Effector CD8-positive, alpha-beta T cell (primary cell): ENCODE results near the gene SESN3.
"Not testable (repeated sequence)": the region's sequence is repeated elsewhere in the genome, so short reads cannot be mapped to it uniquely, and the experiment has no call there.

Experiments used
- DNase-seq: peaks from one replicate; lab custom pipeline; 2025; lab: John Stamatoyannopoulos, UW

The SESN3 gene

DNA sequence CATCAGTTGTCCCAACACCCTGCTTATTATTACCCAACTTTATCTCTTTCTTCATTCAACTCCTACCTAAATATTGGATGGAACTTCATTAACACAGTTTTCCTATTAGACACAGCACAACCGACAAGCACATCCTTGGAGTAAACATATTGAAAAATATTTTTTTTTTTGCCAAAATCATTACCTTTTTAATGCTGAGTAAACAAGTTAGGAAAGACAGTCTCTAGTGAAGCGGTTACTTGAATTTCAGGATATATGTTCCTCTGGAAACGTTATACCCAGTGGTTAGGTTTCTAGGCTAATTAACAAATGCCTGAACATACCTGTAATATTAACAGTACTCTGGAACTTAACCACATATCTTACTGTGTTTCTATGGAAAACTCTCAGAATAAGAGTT lies 11.4 kb downstream of the SESN3 start:
- no peak for DNase-seq

DNA sequence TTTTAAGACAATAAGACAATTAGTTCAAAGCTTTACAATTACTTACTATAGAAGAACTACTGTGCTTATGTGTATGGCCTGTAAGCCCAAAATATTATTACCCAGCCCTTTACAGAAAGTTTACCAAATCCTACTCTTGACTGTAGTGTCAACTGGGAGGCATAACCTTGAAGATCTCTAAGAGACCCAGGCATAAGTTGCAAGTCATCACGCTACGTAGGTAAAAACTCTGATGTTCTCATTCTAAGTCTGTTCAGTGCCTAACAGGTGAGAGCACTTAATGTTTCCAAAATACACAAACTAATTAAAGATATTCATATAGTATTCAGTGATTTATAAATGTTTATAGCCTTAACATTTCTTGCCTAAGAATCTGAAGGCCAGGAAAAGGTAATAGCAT lies 12.9 kb downstream of the SESN3 start:
- no peak for DNase-seq

DNA sequence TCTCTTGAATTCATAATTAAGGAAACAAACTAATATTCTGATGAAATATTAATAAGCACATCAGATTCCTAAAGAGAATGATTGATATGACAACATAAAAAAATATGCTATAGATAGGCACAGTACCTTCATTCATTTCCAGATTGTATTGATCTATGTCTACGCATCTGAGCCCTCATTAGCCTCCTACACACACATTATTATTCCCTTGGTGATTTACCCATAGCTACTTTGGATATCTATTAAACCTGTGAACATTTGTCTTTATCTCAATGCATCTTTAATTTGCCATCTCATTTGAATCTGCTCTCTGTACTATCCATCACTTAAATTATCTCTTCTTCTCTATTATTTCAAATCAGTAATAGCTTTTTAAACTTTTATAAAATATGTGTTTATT lies 18.4 kb downstream of the SESN3 start:
- DNase-seq = no peak

DNA sequence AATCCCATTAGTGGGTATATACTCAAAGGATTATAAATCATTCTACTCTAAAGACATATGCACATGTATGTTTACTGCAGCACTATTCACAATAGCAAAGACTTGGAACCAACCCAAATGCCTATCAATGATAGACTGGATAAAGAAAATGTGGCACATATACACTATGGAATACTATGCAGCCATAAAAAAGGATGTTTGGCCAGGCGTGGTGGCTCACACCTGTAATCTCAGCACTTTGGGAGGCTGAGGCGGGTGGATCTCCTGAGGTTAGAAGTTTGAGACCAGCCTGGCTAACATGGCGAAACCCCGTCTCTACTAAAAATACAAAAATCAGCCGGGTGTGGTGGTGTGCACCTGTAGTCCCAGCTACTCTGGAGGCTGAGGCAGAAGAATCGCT lies 21.5 kb downstream of the SESN3 start:
- DNase-seq = not testable (repeated sequence)

DNA sequence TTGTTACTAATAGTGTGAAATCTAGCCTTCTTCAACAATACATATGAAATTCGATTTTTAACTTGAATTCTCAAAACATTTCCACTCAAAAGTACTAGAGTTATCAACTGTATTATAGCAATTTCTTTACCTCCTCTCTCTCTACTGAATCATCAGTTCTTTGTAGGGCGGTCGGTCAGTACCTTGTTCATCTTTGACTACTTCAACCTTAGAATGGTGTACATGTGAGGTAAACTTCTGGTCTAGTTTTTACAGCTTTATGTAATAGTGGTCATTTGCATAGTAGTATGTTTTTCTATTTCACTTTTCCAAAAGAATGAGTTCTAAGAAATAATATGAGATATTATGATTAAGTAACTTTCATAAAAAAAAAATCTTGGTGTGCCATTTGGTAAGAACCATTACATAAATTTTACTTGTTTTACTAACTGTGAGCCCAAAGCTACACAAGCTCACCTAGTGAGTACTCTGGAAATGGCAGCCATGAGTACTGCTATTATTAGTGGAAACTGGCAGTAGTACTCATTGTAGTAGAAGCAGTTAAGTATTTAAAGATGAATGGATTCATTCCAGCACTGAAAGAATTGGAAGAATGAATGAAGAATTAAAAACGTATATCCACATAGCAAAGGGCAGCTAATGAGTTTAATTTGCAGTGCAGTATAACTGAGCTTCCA lies 30.1 kb downstream of the SESN3 start:
- no peak for DNase-seq

DNA sequence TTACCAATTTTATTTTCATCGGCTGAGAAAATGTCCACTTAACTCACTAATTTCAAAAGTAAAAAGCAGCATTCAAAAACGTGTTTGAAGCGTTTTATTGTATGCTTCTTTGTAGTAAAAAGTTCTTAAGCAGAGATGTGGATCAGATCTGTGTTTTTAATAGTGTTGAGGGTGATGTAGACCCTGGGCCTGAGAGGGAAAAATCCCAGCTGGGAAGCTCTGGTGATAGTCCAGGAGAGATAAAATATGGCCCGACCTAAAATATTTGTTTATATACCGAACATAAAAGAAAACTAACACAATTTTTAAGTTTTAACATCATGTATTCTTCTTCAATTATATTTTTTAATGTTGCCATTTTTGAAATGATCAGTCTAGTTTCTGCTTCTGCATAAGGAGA lies 35.2 kb downstream of the SESN3 start:
- DNase-seq = no peak

DNA sequence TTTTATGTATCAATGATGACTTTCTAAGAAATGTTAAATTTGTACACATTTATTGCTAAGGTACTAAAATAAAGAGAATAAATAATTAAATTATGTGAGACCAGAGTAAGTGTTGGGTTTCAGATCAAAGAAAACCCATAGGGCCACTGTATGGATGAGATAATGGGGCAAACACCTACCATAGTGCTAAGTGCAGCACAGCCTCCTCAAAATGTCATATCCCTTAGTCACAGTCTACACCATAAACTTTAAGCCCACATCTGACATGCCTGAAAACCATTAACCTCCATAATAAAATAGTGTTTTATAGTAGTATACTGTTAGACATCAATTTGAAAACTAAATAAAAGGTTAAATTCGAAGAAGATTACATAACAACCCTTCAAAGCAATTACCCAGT lies 37.5 kb downstream of the SESN3 start:
- DNase-seq = no peak

DNA sequence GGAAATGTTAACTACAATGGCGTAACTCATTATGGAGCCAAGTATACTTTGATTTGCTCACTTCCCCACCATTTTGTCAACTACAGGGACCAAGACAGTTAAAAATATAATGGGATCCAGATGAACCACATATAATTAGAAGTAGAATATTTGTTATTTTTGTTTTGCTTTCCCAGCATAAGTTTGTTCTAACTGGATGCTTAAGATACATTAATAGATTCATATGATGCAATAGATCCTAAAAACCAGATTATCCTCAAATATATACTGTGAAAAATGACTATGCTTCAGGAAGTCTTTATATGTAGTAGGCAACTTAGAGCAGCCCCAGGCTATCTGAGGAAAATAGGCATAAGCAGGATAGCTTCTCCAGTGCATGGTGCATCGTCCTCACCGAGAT lies 38.3 kb downstream of the SESN3 start:
- no peak for DNase-seq

DNA sequence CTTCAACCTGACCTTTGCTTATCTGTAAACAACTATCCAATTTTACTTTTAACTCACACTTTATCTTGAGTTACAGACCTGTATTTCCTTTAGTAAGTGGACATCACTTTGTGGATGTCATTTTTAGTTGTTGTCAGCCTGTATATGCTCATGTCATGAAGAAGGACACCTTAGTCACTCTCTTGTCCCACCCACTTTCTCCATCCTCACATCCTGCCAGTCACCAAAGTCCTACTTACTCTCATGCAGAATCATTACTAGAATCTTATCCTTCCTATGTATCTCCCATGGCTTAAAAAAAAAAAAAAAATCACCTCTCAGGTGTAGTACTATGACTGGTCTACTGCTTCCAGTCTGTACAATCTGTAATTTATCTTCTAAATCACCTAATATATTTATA lies 43.3 kb downstream of the SESN3 start:
- DNase-seq = no peak

DNA sequence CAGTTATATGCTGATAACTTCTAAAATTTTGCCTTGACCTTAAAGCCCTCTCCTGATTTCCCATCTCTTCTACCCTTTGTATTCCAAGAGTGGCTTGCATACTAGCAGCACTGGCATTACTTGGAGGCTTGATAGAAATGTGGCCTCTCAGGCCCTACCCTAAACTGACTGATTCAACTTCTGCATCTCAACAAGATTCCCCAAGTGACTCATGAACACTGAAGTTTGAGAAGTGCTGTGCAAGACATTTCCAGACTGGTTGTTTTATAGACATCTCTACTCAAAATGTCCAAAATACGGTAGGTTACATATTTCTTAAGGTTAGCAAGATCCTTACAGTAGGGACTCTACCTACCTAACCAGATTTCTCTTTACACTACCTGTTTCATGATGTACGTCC lies 48.6 kb downstream of the SESN3 start:
- no peak for DNase-seq

DNA sequence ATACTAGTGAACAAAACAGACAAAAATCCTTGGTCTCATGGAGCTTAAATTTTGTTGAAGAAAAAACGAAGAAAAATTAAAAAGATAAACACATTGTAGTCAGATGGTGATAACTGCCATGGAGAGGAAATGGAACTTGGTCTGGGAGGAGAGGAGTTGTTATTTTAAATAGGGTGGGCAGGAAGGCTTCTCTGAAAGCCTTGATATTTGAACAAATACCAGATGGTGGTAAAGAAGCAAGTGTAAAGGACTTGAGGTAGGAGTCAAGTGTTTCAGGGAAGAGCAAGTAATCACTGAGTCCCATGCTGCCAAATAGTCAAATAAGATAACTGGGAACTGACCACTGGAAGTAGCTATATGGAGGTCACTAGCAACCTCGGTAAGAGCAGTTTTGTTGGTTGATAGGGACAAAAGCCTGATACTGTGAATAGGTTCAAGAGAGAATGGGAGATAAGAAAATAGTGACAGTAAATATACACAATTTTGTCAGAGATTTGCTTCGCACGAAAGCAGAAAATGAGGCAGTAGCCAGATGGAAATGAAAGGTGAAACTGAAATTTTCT lies 55.1 kb downstream of the SESN3 start:
- no peak for DNase-seq

DNA sequence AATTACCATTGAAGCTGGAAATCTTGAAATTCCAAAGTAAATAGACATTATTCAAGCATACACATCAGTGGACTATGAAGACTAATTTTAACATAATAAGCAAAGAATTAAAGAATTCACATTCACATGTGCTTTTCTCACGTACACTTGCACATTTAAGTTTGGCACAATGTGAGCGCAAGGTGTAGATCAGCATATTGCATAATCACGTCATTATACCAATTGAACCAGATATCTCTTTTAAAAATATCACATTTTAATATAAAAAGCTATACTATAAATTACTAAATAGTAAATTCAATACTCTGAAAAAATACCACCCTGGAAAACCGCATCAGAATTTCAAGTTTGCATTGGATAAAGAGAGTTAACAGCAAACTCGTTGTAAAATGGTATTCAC lies 60.7 kb downstream of the SESN3 start:
- no peak for DNase-seq

DNA sequence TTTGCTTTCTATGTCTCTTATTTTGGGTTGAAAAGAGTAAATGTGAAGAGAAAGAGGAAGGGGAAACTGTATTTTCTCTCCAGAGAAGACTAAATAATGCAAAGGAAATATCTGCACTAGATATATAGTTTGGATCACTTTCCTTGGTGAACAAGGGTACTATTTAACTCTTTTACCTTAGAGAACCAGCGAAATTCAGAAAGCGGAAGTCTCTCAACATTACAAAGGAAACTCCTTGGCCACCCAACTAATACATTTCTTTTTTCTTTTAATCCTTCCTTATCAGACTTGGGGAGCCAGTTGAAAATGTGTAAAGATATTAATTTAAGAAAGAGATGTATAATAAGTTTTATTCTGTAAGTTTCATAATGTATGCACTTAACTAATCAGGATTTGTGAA lies 64.2 kb downstream of the SESN3 start:
- no peak for DNase-seq

DNA sequence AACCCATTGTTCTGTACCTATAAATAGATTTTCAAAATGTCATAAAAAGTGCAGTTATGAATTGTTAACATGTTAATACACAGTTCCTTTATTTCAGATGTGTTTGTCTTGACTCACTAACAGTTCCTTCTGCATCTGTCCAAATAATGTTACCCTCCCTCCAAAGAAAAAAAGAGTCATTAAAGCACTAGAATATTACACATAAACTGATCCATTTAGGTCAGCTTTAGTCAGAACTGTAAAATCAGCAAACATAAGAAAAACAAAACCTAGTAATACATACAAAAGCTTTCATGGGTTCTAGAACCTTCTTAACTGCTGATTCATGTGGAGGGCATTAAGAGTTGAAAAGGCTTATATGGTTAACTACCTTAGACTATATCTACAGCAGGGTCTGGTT lies 65.4 kb downstream of the SESN3 start:
- no peak for DNase-seq

DNA sequence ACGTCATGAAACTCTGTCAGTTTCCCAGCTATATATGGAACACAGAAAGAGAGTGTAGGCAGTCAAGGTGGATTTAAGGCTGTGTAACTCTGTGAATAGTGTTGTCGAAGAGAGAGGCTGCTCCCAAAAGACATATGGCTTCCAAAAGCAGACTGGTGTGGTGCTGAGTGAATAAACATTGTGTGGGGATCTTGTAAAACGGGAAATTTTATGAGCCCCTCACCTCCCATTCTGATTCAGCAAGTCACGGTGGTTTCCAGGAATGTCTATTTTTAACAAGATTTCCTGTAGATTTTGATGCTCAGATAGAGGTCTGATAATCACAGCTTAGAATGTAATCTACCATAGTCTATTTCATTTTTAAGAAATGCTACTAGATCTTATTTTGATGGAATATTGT lies 67.9 kb downstream of the SESN3 start:
- DNase-seq = no peak

DNA sequence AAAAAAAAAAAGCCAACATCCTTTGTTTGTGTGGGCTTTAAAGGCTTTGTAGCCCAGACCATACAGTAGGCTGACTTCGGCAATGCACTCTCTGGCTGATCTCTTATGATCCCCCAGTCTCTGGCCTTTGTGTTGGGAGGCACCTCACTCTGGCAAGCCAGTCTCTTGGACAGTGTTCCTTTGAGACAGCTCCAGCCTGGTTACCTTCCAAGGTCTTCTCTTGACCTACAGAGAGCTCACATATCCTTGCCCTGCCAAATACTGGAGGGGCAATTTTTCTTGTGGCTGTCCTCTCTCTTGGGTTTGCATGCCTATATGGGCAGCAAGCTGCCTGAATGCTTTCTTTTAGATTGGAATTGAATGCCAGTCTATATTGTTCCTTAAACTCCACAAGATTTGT lies 69.8 kb downstream of the SESN3 start:
- DNase-seq = no peak

DNA sequence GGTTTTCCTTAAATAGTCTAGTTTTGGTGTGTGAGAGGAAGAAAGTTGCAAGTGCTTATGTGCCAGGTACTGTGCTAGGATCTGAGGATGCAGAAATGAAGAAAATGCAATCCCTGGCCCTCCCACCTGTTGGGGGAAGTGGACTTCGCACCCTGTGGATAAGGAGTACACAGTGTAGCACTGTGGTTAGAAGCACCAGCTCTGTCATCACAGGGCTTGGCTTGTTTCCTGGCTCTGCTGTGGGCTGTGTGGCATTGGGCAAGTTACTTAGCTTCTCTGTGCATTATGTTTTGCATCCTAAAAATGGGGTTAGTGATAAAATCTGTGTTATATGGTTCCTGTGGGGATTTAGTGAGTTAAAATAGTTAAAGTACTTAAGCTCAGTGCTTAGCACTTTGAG lies 73.2 kb downstream of the SESN3 start:
- DNase-seq = no peak

DNA sequence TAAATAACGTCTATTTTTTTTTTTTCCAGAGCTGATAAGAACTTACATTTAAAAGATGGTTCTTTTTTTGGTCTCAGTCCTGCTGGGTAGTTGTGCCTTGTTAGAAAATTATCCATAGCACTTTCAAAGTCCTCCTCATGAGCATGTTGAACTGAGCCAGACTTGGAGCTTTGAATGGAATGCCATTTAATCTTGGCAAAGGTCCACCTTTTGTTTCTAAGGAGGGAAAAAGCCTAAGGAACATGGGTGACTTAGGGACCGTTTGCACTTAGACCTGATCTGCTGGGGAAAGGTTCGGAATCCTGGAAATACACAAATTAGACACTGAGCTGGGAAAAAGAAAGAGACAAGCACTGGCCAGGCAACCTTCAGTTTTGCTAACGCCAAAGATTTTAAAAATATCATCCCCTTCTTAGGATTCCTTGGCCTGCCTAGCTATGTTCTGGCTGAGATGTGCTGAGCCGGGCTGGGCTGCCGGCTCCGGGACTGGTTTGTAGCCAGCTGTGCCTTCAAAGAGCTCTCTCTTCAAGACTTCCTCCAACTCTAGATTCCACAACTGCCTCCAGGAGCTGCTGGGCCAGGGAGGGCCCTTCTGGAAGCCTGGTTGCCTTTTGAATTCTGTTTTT lies 74.0 kb downstream of the SESN3 start:
- no peak for DNase-seq

DNA sequence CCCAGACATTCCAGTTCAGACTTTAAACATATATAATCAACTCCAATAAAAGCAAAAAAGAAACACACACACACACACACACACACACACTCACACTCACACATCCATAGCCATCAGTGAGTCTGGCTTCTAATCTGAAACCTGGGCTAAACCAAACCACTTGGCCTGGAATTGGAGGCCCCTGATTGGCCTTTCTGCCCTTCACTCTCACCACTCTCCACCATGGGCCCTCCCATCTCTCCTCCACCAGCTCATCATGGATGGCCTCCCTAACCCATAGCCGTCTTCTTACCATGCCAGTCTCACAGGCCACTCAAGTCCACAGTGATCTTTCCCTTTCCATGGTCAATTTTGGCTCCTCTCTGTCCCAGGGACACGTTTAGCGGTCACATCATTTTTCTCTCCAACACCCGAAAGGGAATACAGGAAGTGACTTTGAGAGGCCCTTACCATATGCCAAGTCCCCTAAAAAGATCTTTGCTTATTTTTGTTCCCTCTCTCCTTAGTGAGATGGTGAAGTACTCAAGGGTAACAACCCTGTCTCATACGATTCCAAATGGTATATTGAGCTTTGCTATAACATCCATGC lies 74.8 kb downstream of the SESN3 start:
- no peak for DNase-seq

DNA sequence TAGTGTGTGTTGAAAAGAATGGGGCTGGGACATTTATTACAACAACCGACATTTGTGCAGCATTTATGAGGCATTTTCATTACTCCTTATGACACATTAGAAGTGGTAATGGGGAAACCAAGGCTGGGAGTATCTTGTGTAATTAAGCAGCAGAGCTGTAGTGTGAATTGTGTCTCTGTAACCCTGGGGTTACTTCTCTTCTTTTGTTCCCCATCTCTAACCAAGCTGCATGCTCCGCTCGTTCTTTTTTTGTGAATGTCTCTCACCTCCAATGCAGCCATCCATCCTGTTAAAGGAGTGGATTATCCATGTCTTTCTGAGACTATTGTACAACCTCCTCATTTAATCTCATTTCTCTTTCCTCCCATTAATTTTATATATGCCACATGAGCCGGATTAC lies 75.6 kb downstream of the SESN3 start:
- no peak for DNase-seq

DNA sequence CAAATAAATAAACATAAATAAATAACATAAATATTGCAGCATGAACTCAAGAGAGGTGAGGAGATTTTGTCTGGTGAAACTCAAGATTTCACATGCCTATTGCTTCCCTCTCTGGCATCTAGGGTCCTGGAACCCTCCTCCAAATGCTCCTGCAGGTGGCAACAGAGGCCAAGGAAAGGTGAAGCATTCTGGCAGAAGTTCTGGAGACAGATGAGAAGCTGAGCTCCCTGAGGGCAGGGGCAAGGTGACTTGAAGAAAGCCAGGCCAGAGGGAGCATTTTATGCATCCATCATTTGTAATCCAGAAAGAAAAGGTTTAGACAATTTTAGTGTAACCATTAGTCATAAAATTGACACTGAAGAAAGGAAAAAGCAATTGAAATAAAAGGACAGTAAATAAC lies 76.5 kb downstream of the SESN3 start:
- peak; percentile 25 for DNase-seq

DNA sequence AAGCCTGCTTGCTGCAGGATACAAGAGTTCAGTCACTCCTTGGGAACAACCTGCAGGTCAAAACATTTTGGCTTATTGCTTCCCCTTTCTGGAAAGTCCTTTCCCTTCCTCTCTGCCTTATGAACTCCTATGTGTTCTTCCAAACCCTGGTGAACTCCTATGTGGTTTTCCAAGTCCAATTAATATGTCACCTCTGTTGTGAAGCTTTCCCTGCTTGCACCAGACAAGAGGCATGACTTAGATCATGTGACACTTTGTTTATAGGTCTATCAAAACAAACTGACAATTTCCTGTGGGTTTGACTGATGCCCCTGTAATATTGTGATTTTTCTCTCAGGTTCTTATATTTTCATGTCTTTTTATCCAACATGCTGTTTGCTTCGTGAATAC lies 77.2 kb downstream of the SESN3 start:
- no peak for DNase-seq
